K562 (cell line): ENCODE measurements around the gene MAP3K7. TPM values are rescaled to one million over a fixed set of nuclear protein-coding genes. Genes with fewer than 3 reads are reported as not detected.
A peak's percentile ranks its signal among the peaks of the same experiment; 100 is the strongest.

Experiments used
- ASH1L ChIP-seq: fragments of 450-650 bp; IDR thresholded peaks from 2 replicates; pipeline ENCODE4 v1.6.1; 2018; ENCODE audit warnings: borderline replicate concordance, mild to moderate bottlenecking, low read depth; ENCODE audit not compliant: partially characterized antibody
- CBX2 ChIP-seq: fragments of 200-600 bp; sonication (generic); IDR thresholded peaks from one replicate; pipeline ENCODE4 v1.6.1; 2012; ENCODE audit warnings: mild to moderate bottlenecking, low read length, inconsistent platforms; ENCODE audit not compliant: insufficient read depth, poor library complexity, severe bottlenecking
- CHCHD3 ChIP-seq: fragments of 250-450 bp; sonication (Bioruptor Pico); IDR thresholded peaks from 2 replicates; pipeline ENCODE4 v2.1.2; 2022; ENCODE audit warnings: mild to moderate bottlenecking
- DPF2 ChIP-seq: fragments of 450-650 bp; IDR thresholded peaks from 2 replicates; pipeline ENCODE4 v1.6.1; 2016
- ELF4 ChIP-seq: fragments of 450-650 bp; formaldehyde crosslinking; IDR thresholded peaks from 2 replicates; pipeline ENCODE4 v1.4.0; 2022; ENCODE audit warnings: missing genetic modification characterization
- ILF3 ChIP-seq: fragments of 450-650 bp; IDR thresholded peaks from 2 replicates; pipeline ENCODE4 v1.6.1; 2018; ENCODE audit warnings: antibody characterized with exemption, mild to moderate bottlenecking, moderate library complexity, borderline replicate concordance
- NELFE ChIP-seq: IDR thresholded peaks from 2 replicates; pipeline ENCODE4 v1.6.1; 2011; ENCODE audit warnings: mild to moderate bottlenecking; ENCODE audit not compliant: insufficient read depth, insufficient read length
- RB1 ChIP-seq: fragments of 450-650 bp; IDR thresholded peaks from 2 replicates; pipeline ENCODE4 v1.6.1; 2017; ENCODE audit warnings: low read depth, mild to moderate bottlenecking
- RBM34 ChIP-seq: fragments of 200-400 bp; formaldehyde crosslinking; IDR thresholded peaks from 2 replicates; pipeline ENCODE4 v1.6.1; 2018; ENCODE audit warnings: low read length, borderline replicate concordance; ENCODE audit not compliant: insufficient read depth
- TCFL5 ChIP-seq: fragments of 250-450 bp; sonication (Bioruptor Pico); conservative IDR thresholded peaks from 2 replicates; pipeline ENCODE4 v1.6.1; 2021; ENCODE audit warnings: mild to moderate bottlenecking, moderate library complexity, matching md5 sums
- ZC3H8 ChIP-seq: fragments of 450-650 bp; IDR thresholded peaks from 2 replicates; pipeline ENCODE4 v1.6.1; 2017
- ZFP36 ChIP-seq: fragments of 150-350 bp; IDR thresholded peaks from 2 replicates; pipeline ENCODE4 v1.6.1; 2018; ENCODE audit warnings: low read length, low read depth; ENCODE audit not compliant: partially characterized antibody
- ZNF217 ChIP-seq: sonication (generic); formaldehyde crosslinking; IDR thresholded peaks from 2 replicates; pipeline ENCODE4 v1.8.0; 2022; ENCODE audit warnings: mild to moderate bottlenecking, missing genetic modification reagents
- polyA plus RNA-seq, 8 experiments: library from polyadenylated mRNA; depleted of rRNA in 4 of 8; stranded (reverse) in 5 of 8; unstranded in 3 of 8; fragments of >200 nt; fragmentation: Nextera tagmentation in 2 of 8; fragmentation: Illumina TruSeq in 1 of 8; extraction: Ambion mirVana in 2 of 8; extraction: Trizol in 1 of 8; gene quantifications; 2 replicates each; pipeline versions ENCODE4 v1.2.1 to v1.2.3, GENCODE V29; 2011 to 2014; ENCODE audit warnings: inconsistent platforms in 1 of 8, missing spikeins in 1 of 8
- total RNA-seq, 7 experiments: library from RNA; depleted of rRNA in 6 of 7; stranded (reverse); fragments of >200 nt in 6 of 7; fragmentation: Illumina TruSeq in 2 of 7; extraction: Trizol in 2 of 7; gene quantifications; 2 replicates each; pipeline versions ENCODE4 v1.2.1 to v1.2.3, GENCODE V29; 2011 to 2021; ENCODE audit warnings: low replicate concordance in 1 of 7
- TF ChIP-seq, protein P1 (sequence below): fragments of 250-450 bp; sonication (Bioruptor Pico); IDR thresholded peaks from 2 replicates; pipeline ENCODE4 v1.4.0; 2020
- TF ChIP-seq, protein P2 (sequence below): fragments of 250-450 bp; sonication (Bioruptor Pico); IDR thresholded peaks from 2 replicates; pipeline ENCODE4 v1.5.0; 2021; ENCODE audit warnings: mild to moderate bottlenecking, moderate library complexity
- TF ChIP-seq, protein P3 (sequence below): fragments of 250-450 bp; sonication (Bioruptor Pico); IDR thresholded peaks from 2 replicates; pipeline ENCODE4 v1.8.0; 2021; ENCODE audit warnings: borderline replicate concordance, mild to moderate bottlenecking, moderate library complexity; ENCODE audit not compliant: poor library complexity, severe bottlenecking

MAP3K7 gene
- total and polyA plus RNA-seq, 9 of the 15 experiments (the other 6 are each of a cell fraction or from before 2014, with no cell fraction given): 13.4 to 60.9 (median 34.8) TPM

DNA sequence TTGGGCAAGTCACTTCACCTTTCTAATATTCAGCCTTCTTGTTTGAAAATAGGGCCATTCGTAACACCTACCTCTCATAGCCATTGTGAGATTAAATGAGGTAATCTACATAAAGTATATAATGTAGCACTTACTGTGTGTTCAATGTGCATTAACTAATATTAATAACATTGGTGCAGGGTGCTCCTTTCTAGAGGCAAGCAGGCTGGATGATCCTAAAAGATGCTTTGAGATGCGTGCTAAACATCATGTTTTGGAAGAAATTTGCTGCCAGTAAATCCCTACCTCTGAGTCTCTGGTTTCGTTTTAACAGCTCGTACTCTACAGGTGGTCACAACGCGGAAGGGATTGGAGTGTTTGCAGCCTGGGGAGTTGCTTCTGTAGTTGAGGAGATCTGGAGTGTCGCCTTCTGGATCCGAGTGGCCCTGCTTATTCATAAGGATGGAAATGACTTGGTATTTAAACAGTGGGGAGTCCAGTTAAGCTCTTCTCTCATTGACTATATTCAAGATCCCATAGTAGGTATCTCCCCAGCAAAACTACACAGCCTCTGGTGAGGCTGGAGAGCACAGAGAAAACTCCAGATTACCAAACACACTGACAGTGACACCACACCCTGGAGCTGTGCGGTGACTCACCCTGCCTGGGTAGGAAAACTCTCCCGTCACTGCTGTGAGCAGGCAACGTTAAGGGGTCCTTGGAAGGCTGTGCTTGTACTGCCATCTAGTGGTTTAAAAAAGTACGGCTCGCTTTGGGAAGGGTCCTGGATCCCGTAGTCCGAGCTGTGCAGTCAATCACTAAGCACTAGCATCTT lies 107.9 kb downstream of the MAP3K7 start (continued):
- TF ChIP-seq, protein P1, sequence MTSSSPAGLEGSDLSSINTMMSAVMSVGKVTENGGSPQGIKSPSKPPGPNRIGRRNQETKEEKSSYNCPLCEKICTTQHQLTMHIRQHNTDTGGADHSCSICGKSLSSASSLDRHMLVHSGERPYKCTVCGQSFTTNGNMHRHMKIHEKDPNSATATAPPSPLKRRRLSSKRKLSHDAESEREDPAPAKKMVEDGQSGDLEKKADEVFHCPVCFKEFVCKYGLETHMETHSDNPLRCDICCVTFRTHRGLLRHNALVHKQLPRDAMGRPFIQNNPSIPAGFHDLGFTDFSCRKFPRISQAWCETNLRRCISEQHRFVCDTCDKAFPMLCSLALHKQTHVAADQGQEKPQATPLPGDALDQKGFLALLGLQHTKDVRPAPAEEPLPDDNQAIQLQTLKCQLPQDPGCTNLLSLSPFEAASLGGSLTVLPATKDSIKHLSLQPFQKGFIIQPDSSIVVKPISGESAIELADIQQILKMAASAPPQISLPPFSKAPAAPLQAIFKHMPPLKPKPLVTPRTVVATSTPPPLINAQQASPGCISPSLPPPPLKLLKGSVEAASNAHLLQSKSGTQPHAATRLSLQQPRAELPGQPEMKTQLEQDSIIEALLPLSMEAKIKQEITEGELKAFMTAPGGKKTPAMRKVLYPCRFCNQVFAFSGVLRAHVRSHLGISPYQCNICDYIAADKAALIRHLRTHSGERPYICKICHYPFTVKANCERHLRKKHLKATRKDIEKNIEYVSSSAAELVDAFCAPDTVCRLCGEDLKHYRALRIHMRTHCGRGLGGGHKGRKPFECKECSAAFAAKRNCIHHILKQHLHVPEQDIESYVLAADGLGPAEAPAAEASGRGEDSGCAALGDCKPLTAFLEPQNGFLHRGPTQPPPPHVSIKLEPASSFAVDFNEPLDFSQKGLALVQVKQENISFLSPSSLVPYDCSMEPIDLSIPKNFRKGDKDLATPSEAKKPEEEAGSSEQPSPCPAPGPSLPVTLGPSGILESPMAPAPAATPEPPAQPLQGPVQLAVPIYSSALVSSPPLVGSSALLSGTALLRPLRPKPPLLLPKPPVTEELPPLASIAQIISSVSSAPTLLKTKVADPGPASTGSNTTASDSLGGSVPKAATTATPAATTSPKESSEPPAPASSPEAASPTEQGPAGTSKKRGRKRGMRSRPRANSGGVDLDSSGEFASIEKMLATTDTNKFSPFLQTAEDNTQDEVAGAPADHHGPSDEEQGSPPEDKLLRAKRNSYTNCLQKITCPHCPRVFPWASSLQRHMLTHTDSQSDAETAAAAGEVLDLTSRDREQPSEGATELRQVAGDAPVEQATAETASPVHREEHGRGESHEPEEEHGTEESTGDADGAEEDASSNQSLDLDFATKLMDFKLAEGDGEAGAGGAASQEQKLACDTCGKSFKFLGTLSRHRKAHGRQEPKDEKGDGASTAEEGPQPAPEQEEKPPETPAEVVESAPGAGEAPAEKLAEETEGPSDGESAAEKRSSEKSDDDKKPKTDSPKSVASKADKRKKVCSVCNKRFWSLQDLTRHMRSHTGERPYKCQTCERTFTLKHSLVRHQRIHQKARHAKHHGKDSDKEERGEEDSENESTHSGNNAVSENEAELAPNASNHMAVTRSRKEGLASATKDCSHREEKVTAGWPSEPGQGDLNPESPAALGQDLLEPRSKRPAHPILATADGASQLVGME (CRISPR knock-in tag): no peak
- TF ChIP-seq ILF3: no peak
- TF ChIP-seq NELFE: no peak
- TF ChIP-seq ZNF217 (CRISPR knock-in tag): no peak
- TF ChIP-seq, protein P2, sequence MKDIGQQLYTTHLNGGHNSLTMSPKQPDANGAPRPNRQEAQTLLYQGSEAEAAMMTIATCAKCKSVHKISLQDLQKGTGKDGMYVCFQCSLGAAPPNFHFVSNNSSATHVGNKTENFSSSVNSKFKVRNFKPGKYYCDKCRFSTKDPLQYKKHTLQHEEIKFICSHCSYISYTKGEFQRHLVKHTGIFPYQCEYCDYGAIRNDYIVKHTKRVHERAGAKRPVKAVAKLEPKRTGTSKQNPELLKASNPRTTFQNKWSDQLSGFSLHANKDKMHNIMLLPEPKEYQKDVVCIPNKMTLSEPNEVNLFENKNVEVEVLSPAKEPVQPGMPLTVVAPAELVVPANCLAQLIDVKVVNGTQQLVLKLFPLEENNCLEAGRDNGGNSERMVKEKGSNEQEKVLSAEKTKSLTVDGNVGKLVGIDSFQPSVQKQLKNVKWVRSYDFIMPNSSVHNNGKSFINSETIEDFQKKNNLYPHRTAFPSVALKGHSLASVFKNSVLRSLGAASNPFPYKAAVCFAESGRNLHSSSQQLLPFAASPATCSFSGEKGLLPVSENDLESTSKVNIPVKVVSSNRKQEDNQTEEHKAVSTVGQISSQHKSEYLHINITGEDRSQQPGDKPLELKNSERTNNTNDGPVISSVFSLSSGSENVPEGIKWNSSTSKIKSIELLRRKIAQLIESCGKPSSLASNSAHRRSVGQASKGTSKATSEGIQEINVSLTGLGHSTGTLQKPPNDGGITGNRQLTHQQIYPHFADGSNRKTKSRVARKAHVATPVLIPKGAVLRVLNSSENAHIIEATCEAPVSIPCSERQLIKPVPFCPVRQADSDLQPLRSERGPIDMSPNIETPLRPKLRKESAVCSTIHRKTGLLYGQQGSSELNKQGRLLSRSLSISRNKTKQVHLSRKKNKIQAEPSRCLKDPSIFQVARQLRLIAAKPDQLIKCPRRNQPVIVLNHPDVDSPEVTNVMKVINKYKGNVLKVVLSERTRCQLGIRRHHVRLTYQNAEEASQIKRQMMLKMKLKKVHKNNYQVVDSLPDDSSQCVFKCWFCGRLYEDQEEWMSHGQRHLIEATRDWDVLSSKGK (CRISPR knock-in tag): no peak
- no peak for TF ChIP-seq ASH1L
- no peak for TF ChIP-seq CHCHD3 (CRISPR knock-in tag)
- TF ChIP-seq, protein P3, sequence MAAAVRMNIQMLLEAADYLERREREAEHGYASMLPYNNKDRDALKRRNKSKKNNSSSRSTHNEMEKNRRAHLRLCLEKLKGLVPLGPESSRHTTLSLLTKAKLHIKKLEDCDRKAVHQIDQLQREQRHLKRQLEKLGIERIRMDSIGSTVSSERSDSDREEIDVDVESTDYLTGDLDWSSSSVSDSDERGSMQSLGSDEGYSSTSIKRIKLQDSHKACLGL (CRISPR knock-in tag): no peak
- no peak for TF ChIP-seq ELF4 (CRISPR knock-in tag)
- no peak for TF ChIP-seq RBM34
- no peak for TF ChIP-seq CBX2
- TF ChIP-seq DPF2: peak; percentile 84
- TF ChIP-seq ZFP36: peak; percentile 57
- peak; percentile 71; the same call in 1 of the 2 replicates for TF ChIP-seq RB1
- TF ChIP-seq ZC3H8: no peak
- no peak for TF ChIP-seq TCFL5 (CRISPR knock-in tag)
